K562 (cell line): Measurements from ENCODE around the gene SMIM45.

ENCODE experiments used
- CC2D1A ChIP-seq: fragments of 450-650 bp; IDR thresholded peaks from 2 replicates; pipeline ENCODE4 v1.6.1; 2017; ENCODE audit warnings: mild to moderate bottlenecking
- CCNT2 ChIP-seq: IDR thresholded peaks from 2 replicates; pipeline ENCODE4 v1.6.1; 2011; ENCODE audit warnings: borderline replicate concordance, low read depth, mild to moderate bottlenecking, moderate library complexity, mixed read lengths, low read length; ENCODE audit not compliant: insufficient read length; ENCODE audit errors: extremely low read depth
- ELF2 ChIP-seq: fragments of 250-450 bp; sonication (Bioruptor Pico); IDR thresholded peaks from 2 replicates; pipeline ENCODE4 v1.5.0; 2021; ENCODE audit warnings: mild to moderate bottlenecking
- KDM4B ChIP-seq, 2 experiments: fragments of 450-650 bp in 1 of 2; sonication (generic) in 1 of 2; IDR thresholded peaks; 2 replicates each; pipeline ENCODE4 v1.6.1; 2016 to 2017; ENCODE audit warnings: borderline replicate concordance in 2 of 2, antibody characterized with exemption in 1 of 2, low read depth in 1 of 2, mild to moderate bottlenecking in 1 of 2
- KLF1 ChIP-seq: fragments of 450-650 bp; IDR thresholded peaks from 2 replicates; pipeline ENCODE4 v1.6.1; 2016; ENCODE audit warnings: missing genetic modification characterization, missing compliant biosample characterization
- MEF2A ChIP-seq: IDR thresholded peaks from 2 replicates; pipeline ENCODE4 v1.6.1; 2011; ENCODE audit warnings: low read depth, mild to moderate bottlenecking, low read length, moderate library complexity; ENCODE audit not compliant: control insufficient read depth
- NCOA6 ChIP-seq: fragments of 450-650 bp; IDR thresholded peaks from 2 replicates; pipeline ENCODE4 v1.6.1; 2017; ENCODE audit warnings: mild to moderate bottlenecking
- OTX1 ChIP-seq: fragments of 450-650 bp; formaldehyde crosslinking; IDR thresholded peaks from 2 replicates; pipeline ENCODE4 v1.4.0; 2022; ENCODE audit warnings: mild to moderate bottlenecking
- POLR2G ChIP-seq: fragments of 200-400 bp; formaldehyde crosslinking; IDR thresholded peaks from 2 replicates; pipeline ENCODE4 v1.6.1; 2017; ENCODE audit warnings: low read depth, mild to moderate bottlenecking, antibody characterized with exemption, low read length, moderate library complexity
- PRMT5 ChIP-seq: sonication (generic); formaldehyde crosslinking; IDR thresholded peaks from 2 replicates; pipeline ENCODE4 v1.5.0; 2020; ENCODE audit warnings: missing genetic modification reagents
- RBM22 ChIP-seq: fragments of 200-400 bp; formaldehyde crosslinking; IDR thresholded peaks from 2 replicates; pipeline ENCODE4 v1.6.1; 2018; ENCODE audit warnings: low read length, low read depth; ENCODE audit not compliant: poor library complexity, severe bottlenecking
- SP1 ChIP-seq: sonication (generic); formaldehyde crosslinking; IDR thresholded peaks from 2 replicates; pipeline ENCODE4 v1.8.1; 2022; ENCODE audit warnings: mild to moderate bottlenecking, missing genetic modification reagents
- VEZF1 ChIP-seq: fragments of 200-800 bp; sonication (Bioruptor generic); IDR thresholded peaks from 2 replicates; pipeline ENCODE4 v1.6.1; 2017; ENCODE audit warnings: missing genetic modification characterization, missing compliant biosample characterization
- ZBTB1 ChIP-seq: sonication (generic); formaldehyde crosslinking; IDR thresholded peaks from 2 replicates; pipeline ENCODE4 v1.8.1; 2023; ENCODE audit warnings: missing genetic modification reagents, low read depth, mild to moderate bottlenecking, borderline replicate concordance
- ZNF398 ChIP-seq: fragments of 250-450 bp; sonication (Bioruptor Pico); IDR thresholded peaks from 2 replicates; pipeline ENCODE4 v1.8.0; 2021; ENCODE audit warnings: moderate library complexity, mild to moderate bottlenecking, inconsistent platforms
- TF ChIP-seq, protein P1 (sequence below): sonication (generic); formaldehyde crosslinking; IDR thresholded peaks from 2 replicates; pipeline ENCODE4 v1.8.0; 2022; ENCODE audit warnings: mild to moderate bottlenecking, missing genetic modification reagents, borderline replicate concordance

Gene SMIM45

GRCh38 chr22:41902932-41903421 is 49.0 kb upstream of the SMIM45 start (continued):
- TF ChIP-seq ZNF398 (CRISPR knock-in tag) (no peak), RBM22 (peak; percentile 93), POLR2G (peak; percentile 80), CC2D1A (no peak), NCOA6 (no peak), ELF2 (CRISPR knock-in tag) (no peak), ZBTB1 (CRISPR knock-in tag) (no peak), OTX1 (CRISPR knock-in tag) (no peak), PRMT5 (CRISPR knock-in tag) (no peak), VEZF1 (CRISPR knock-in tag) (no peak), SP1 (CRISPR knock-in tag) (0 out of 2 replicates have a peak, but pooled peaks have one; percentile 22), KDM4B (IDR thresholded peaks at IDR 0.05; ENCODE audit: borderline replicate concordance in 2 of 2, low read depth in 1 of 2) (no peak), CCNT2 (peak; percentile 40), KLF1 (tag) (no peak), MEF2A (no peak)
- TF ChIP-seq, protein P1, sequence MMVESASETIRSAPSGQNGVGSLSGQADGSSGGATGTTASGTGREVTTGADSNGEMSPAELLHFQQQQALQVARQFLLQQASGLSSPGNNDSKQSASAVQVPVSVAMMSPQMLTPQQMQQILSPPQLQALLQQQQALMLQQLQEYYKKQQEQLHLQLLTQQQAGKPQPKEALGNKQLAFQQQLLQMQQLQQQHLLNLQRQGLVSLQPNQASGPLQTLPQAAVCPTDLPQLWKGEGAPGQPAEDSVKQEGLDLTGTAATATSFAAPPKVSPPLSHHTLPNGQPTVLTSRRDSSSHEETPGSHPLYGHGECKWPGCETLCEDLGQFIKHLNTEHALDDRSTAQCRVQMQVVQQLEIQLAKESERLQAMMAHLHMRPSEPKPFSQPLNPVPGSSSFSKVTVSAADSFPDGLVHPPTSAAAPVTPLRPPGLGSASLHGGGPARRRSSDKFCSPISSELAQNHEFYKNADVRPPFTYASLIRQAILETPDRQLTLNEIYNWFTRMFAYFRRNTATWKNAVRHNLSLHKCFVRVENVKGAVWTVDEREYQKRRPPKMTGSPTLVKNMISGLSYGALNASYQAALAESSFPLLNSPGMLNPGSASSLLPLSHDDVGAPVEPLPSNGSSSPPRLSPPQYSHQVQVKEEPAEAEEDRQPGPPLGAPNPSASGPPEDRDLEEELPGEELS (CRISPR knock-in tag): no peak
